GM18499 (cell line): Measurements from ENCODE around the gene ELMOD1.

Source experiments
- ATAC-seq: cut with Tn5 transposase; IDR thresholded peaks from one replicate; pipeline ENCODE4 v1.9.1; 2021; ENCODE audit warnings: moderate number of reproducible peaks; ENCODE audit not compliant: insufficient read depth, unreplicated experiment

Gene ELMOD1

DNA sequence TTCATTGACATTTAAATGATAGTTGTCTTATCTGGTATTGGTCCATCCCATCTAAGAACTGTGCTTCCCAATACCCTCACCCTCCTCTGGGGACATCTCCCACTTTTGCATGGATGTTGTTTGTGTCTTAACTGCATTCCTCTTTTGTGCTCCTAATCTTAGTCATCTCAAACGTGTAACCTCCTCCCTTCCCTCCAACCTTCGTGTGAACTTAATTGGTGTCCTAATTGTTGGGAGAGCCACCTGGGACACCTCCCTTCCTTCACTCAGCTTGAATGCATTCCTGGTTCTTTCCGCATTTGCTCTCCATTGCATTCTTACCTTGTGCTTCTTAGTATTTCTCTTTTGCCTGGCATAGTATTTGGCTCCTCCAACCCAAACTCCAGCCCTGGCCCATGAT is 9.8 kb upstream of the ELMOD1 start:
- no peak for ATAC-seq

DNA sequence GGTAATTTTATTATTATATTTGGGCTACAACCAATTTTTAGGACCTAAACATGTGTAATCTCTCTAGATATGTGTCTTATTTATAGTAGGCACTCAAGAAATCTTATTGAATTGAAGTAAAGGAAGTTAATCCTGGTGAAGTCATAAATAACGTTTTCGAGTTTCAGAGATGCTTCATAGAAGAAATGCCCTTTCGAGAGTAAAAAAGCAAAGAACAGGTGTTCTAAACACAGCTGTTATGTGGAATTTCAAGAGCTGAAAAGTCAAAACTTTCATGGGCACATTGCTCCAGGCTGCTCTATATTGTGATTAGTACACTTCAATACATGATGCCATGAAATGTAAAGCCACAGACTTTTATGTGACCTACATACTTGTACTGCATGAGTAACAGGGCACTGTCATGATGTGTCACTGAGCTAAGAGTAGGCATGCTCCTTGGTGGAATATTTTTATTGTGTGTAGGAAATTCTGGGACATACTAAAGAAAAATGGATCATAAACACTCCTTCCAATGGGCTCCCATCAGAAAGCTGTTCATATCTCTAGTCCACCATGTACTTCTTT is 7.2 kb upstream of the ELMOD1 start:
- no peak for ATAC-seq

DNA sequence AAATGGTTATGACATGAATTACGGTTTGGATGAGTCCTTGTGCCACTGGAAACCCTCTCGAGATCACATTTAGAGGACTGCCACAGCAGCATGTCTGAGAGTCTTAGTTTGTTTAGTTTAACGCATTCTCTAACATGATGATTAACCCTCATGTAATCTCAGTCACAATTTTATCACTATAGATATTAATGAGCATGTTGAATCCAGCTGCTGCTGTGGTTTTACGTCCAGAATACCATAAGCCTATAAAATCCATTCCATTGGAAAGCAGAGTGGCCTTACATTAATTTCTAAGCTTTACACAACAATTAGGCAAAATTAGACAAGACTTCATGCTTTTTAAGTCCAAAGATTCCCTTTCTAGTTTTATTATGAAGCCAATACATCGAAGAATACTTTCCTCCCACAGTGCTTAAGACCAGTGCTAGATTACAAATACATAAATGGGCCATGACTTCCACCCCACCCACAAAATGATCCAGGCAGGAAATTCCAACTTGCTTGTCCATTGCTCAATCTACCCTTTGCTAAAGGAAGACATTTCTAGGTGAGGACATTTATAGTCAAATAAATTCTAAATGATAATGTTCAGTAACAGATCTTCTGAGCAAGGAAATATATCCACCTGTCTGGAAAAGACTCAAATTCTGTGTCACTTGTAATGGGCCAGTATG is 3.5 kb upstream of the ELMOD1 start:
- ATAC-seq, result no peak

DNA sequence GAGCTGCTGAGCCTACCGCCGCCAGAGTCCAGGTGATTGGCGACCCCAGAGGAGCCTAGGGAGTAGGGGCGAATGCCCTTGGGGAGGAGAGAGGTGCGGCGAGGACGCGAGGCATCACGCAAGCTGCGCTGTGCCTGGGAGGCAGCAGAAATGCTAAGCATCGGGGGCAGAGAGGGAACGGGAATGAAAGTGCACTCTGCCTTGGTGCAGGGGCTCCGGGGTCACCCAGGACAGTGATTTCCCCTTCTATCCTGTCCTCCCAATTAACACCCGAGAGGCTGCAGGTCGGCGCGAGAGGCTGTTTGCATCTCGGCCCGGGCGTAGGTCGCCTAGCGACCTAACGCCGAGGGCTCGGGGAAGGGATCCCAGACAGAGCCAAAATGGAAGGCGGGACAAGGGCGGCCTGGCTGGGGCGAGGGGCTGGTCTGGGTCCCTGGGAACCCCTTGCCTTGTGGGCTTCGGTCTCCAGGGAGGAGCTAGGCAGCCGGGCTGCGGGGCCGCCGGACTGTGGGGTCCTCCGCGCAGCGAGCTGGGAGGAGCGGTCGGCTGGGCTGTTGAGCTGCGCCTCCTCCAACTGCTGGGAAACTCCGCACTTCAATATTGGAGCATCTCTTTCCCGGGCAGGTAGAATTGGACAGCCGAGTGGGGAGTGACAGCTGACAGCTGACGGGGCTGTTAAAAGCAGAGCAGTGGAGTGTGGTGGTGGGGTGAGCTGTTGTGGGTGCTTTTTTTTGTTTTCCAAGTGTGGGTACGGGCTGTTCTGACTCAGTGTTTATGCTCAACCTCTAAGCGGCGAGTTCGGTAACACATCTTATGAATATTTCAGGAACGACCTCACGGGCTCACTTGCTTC is 657 bp downstream of the ELMOD1 start:
- no peak for ATAC-seq

DNA sequence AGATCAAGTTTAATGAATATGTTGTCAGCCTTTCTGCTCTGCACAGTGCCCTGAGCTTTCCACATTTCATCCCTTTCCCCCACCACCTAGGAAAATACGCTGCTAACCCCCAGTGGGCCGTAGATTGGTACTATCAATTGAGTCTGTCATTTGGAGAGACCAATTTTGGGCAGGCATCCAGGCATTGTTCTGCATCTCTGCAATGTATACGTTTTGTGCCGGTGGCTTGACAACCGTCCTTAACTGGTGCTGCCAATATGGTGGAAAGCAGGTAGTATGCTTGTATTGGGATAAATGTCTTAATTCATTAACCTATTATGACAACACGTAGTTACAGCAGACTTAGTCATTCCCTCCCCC is 1.3 kb downstream of the ELMOD1 start:
- no peak for ATAC-seq

DNA sequence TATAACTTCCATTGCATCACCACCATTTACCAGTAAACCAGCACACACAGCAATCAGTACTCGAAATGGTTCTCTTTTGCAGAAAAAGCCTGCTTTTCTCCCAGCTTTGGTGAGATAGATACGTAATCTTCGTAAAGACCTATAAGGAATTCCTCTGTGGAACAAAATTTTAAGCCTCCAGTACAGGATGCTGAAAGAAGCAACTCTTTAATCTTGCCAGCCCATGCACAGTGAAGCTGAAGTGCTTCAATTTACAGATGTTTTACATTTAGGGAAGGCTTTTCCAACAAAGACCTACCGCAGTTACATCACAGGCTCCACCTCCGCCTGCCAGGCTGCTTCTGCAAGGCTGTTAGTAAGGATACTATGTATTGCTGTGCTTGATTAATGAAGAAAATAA is 1.9 kb downstream of the ELMOD1 start:
- no peak for ATAC-seq

DNA sequence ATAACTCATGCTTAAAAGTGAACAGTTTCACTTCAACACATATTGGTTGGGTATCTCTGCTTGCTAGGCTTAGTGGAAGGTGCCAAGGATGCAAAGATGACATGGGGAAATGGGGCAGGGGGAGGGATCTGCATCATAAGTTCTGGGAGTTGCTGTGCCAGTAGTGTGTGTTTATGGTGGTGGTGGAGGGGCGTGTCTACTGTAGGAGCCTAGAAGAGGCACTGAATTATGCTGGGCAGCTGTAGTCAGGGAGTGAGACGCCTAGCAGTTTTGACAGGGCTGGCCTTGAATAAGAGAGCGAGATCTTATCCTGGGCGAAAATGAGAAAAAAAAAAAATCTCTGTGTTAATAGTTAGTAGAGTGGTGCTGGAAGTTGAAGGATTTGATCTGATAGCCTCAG is 3.0 kb downstream of the ELMOD1 start:
- no peak for ATAC-seq

DNA sequence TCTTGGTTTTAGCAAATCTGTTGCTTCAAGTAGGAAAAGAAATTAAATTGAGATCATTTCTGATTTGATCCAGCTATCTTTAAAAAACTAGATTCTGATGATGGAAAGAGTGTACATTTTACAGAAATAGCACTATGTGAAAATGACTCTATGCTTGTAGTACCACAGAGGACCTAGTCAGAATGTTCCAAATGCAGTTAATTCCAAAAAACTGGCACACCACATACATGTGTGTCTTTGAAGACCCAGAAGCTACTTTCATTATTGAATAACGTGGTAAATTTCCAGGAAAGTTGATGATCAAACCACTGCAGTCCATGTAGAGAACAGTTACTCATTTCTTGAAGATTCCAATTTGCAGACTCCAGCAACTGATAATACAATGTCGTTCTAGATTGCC is 3.8 kb downstream of the ELMOD1 start:
- ATAC-seq, result no peak

DNA sequence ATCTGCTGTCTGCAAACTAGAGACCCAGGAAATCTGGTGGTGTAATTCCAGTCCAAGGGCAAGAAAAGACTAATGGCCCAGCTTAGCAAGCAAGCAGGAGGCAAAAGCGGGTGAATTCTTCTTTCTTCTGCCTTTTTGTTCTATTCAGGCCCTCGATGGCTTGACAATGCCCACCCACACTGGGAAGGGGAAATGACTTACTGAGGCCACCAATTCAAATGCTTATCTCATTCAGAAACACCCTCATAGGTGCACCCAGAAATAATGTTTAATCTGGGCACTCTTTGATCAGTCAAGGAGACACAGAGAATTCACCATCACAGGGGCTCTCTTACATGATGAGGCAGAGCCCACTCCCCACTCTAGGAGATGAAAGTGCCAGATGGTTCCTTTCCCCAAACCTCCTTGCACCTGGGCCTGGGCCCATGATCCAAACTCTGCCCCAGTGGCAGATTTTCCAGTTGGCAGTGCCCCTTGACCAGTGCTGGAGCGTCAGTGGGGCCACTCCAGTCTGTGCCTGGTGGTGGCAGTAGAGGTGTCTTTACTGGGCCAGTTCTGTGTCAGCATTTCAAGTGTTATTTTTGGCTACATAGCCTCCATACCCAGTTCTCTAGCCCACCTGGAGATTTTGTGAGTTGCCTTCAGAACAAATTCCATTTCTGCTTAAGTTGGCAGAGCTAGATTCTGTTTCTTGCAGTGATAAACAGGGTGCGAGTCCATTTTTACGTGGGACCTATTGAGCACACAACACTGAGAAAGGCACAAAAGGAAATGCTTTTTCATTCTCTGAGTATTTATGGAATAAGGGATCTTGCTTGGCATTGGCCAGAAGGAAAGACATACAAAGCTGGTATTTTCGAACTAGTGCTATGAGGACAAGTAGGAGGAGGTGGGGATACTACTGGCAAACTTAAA is 7.5 kb downstream of the ELMOD1 start:
- ATAC-seq, result no peak

DNA sequence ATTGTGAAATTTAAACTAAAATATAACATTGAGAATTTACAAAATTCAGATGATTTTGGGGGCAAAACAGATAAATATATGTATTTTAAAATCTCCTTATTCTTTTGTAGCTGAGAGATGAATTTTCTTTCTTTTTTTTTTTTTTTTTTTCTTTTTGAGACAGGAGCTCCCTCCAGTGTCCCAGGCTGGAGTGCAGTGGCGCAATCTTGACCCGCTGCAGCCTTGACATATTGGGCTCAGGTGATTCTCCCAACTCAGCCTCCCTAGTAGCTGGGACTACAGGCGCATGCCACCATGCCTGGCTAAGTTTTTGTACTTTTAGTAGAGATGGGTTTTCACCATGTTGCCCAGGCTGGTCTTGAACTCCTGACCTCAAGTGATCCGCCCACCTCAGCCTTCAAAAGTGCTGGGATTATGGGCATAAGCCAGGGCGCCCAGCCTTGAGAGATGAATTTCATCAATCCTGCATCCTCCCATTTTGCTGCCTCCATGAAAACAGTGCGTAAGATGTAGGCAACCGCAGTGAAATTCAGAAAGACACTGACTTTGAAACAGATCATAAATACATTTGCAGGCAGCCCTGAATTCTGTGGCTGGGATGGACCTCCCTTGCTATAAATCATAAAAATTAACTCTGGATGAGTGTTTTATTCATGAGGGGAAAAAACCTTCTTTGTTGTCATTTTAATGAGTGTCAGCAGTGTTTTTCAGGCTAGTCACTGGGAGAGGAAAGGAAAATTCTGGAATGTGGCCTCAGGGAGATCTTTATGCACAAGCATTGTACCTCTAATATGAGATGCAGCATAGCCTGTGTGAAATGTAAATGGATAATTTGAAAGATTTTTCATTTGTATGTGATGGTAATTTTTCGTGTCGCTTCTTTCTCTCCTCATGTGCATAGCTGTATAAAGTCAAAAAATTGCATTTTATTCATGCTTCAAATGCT is 14.4 kb downstream of the ELMOD1 start:
- no peak for ATAC-seq

DNA sequence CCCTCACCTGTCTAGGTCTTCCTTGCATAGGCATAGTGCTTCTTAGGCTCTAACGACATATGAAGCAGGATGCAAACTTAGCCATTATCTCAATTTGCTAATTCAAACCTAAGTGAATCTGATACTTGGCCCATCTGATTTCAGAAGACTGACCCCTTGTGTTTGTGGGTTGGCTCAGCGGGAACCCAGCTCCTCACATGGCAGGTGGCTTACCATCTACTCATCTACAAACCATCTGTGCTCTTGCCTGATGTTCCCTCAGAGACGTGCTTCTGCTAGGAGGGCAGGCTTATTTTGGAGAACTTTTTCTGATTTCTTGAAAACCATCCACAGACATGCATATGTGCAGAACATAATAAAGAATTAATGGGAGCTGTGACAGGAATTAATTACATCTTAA is 15.2 kb downstream of the ELMOD1 start:
- ATAC-seq, result no peak

DNA sequence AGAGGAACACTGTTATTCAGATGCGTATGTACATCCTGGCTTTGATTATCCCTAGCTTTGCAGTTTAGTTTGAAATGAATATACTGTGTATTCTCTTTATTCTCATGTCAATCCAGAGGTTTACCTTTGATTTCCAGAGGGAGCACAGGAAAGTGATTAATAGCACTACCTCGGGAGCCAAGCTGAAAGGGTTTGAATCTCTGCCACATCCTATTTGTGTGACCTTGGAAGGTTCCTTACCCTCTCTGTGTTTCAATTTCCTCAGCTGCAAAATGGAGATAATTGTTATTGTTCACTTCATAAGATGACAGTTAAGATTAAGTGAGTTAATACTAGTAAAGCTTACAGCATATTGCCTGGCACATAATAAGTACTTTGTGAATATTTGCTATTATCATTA is 17.9 kb downstream of the ELMOD1 start:
- ATAC-seq, result no peak

DNA sequence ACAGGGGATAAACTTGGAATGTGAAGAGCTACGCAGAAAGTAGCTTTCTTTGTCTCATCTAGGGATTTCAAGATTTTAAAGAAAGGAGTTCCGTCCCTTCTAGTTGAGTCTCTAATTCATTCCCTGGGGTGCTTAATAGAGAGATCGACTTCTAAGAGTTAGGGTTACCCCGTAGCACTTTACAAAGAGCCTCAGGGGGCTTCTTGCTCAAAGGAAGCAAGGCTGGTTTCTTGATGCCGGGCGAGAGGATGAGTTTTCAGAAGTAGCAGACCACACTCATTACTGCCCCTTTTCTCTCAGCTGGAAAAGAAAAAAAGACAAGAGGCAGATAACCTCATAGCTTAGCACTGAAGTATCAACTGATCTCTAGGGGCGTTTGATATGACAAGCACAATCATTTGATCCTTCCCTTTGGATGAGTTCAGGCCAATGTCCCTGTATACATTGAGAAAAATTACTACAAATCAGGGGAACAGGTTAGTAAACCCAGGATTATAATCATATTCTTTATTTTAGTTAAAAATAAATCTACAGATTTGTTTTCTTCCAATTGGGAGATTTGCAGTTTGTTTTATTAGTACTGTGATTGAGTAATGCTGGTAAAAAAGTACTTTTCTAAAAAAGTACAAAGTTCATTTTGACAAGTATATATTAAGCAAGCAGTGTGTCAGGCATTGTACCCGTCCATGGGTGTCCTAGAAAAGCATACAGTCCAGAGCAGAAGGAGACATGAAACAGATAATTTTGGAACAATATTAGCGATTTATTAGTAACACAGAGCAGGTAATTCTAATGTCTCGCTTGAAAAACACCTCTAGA is 18.7 kb downstream of the ELMOD1 start:
- no peak for ATAC-seq

DNA sequence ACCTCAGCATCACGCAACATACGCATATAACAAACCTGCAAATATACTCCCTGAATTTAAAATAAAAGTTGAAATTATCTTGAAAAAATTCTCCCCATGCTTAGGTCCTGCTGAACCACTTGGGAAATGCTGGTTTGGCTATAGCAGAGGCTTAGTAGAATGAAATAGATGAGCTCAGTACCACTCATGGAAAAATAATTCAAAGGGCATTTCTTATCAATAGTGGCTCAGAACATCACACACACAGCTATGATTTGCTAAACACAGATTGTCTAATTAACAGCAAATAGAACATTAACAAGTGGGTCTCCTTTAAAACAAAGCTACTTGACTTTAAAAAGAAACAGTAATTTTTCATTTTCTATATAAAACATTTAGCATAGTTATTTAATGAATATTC is 21.5 kb downstream of the ELMOD1 start:
- no peak for ATAC-seq

DNA sequence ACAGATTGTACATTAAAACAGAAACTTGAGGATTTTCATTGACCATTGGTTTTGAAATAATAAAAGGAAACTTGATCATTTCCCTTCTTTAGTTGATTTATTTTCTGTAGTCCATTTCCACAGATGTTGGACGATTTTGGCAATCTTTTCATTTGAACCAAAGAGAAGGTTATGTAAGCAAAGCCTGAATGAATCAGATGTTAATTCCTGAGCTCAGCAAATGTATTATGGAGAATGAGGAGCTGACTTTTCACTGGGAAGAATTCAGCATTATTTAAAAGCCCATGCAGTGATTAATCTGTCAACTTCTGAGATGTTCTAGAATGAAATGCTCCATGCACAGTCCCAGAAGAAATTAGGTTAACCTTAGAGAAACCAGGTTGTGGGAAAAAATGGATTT is 29.0 kb downstream of the ELMOD1 start:
- ATAC-seq, result no peak

DNA sequence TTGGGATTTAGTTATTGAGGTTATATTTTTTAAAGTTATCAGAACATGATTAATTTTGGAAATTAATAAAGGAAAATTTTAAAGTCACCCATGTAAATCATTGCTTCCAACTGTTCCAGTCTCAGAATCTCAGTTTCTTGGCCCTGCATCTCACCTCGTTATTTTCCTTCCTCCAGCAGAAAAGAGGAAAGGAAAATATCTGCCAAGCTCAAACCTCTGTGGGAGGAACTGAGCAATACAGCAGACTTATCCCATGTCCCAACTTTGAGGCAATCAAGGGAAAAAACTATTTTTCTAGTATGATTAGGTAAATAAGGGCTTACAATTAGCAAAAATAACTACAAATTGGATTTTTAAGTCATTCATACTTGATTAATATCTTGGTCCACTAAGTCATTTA is 30.1 kb downstream of the ELMOD1 start:
- ATAC-seq, result no peak

DNA sequence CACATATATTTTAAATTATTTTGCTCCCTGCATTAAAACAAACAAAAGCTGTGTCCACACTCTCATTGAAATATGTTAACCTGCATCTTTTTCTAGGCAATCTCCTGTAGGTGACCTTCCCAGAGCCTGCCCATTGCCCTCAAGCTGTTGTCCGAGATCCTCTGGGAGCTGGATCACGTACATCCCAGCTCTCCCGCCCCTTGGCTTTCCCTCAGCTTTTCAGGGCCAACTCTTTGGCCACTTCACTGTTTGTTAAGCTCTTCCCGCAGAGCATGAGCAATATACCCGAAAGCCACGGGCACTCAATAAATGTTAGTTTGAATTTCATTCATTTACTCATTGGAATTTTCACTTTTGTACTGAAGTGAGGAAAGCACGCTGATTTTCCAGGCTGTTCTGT is 32.2 kb downstream of the ELMOD1 start:
- no peak for ATAC-seq

DNA sequence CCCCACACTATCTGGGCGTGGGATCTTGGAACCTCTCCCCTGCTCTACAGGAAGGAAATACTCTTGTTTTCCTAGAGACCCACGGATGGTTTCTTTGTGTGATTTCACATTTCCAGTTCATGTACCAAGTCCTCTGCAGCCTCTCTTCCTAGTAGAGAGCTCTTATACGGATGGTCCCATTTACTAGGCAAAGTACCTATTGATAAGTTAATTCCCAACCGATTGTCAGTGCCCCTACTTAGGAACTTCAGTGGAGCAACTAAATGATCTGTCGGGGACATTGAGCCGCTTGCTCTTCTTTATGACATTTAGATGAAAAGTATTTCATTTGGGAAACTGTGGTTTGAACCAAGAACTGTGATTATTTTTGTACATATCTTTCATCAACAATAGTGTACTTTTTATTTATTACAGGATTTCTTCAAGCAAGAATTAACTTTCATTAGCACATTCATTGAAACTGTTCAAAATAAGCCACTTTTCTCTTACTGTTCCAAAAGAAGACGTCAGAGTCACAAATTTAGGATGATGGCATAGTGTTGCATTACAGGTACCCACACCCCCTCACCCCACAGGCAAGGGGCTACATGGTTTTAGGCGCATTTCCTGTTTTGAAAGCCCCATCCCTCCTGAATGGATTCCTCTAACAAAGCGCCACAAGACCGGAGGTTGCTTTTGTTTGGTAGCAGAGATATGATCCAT is 34.2 kb downstream of the ELMOD1 start:
- ATAC-seq, result no peak
